Non-pigmented ciliary epithelial cell (primary cell): Measurements from ENCODE around the gene FOXL3.
"Not testable (repeated sequence)": the region's sequence is repeated elsewhere in the genome, so short reads cannot be mapped to it uniquely, and the experiment has no call there.

Experiments used
- DNase-seq: peaks from one replicate; pipeline ENCODE4 v3.0.0-alpha.2; 2010; ENCODE audit warnings: low read depth

Gene FOXL3

GRCh38 chr7:255038-255435, 34.9 kb upstream of the FOXL3 start:
- DNase-seq: no peak

- DNase-seq: no peak
Observed at GRCh38 chr7:255721-256361, 34.1 kb upstream of the FOXL3 start.

DNA sequence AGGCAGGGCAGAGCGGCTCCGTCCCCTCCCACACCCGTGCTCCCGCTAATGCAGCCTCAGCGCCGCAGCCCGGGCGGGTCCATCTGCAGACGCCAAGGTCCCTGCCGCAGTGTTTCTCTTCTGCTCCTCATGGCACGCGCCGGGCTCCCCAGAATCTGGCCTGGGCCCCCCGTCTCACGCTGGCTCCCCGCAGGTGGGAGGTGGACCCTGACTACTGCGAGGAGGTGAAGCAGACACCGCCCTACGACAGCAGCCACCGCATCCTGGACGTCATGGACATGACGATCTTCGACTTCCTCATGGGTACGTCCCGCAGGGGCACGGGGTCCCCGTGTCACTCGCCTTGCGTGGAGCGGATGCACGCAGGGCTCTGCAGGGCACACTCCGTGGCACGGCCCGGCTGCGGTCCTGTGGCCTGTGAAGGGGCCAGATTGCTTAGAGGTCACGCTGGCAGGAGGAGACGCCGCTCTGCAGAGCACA, 33.5 kb upstream of the FOXL3 start:
- DNase-seq: no peak

- no peak for DNase-seq
Observed at GRCh38 chr7:256981-257646, 32.9 kb upstream of the FOXL3 start.

DNA sequence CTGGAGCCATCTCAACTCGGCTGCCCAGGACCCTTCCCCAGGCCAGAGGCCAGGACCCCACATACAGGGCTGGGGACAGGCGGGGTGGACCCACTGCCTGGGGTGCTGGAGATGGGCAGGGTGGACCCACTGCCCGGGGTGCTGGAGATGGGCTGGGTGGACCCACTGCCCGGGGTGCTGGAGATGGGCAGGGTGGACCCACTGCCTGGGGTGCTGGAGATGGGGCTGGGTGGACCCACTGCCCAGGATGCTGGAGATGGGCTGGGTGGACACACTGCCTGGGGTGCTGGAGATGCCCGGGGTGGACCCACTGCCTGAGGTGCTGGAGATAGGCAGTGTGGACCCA, 32.4 kb upstream of the FOXL3 start:
- no peak for DNase-seq

GRCh38 chr7:258476-259190, 31.3 kb upstream of the FOXL3 start:
- no peak for DNase-seq

DNA sequence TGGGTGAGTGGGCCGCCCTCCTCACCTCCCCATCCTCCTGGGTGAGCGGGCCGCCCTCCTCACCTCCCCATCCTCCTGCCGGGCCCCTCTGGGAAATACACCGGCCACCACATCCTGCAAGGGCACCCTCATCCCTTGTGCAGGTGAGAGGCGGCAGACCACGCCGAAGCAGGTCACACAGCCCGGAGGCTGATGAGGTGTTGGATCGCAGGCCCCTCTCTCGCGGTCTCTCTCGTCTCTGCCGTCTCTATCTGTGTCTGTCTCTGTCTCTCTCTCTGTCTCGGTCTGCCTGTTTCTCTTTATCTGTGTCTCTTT, 30.8 kb upstream of the FOXL3 start:
- no peak for DNase-seq

DNA sequence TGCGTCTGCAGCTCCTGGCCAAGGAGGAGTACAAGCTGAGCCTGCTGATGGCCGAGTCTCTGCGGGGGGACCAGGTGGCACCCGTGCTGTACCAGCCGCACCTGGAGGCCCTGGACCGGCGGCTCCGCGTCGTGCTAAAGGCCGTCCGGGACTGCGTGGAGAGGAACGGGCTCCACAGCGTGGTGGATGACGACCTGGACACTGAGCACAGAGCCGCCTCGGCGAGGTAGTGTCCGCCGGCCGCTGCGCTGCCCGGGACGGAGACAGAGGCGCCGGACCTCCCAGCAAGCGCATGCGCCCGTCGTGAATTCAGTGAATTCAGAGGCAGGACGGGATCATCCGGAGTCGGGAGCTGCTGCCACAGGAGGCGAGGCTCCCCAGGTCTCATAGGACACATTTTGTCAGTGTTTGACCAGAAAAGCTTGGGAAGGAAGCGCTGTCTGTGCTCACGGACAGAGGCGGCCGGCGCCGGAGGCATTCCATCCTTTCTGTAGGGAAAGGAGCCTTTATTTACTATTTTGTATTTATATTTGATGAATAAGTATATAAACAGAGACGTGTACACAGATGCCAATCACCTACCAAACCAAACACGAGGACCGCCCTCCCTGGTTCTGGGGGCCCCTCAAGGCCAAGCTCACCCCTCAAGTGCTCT, 30.1 kb upstream of the FOXL3 start:
- no peak for DNase-seq

- no peak for DNase-seq
Observed at GRCh38 chr7:260441-261281, 29.3 kb upstream of the FOXL3 start.

- DNase-seq: no peak
Observed at GRCh38 chr7:261341-262250, 28.4 kb upstream of the FOXL3 start.

GRCh38 chr7:262251-262572, 27.8 kb upstream of the FOXL3 start:
- DNase-seq: no peak

- not testable (repeated sequence) for DNase-seq
Observed at GRCh38 chr7:262631-263311, 27.2 kb upstream of the FOXL3 start.

- DNase-seq: not testable (repeated sequence)
Observed at GRCh38 chr7:263483-264351, 26.3 kb upstream of the FOXL3 start.

DNA sequence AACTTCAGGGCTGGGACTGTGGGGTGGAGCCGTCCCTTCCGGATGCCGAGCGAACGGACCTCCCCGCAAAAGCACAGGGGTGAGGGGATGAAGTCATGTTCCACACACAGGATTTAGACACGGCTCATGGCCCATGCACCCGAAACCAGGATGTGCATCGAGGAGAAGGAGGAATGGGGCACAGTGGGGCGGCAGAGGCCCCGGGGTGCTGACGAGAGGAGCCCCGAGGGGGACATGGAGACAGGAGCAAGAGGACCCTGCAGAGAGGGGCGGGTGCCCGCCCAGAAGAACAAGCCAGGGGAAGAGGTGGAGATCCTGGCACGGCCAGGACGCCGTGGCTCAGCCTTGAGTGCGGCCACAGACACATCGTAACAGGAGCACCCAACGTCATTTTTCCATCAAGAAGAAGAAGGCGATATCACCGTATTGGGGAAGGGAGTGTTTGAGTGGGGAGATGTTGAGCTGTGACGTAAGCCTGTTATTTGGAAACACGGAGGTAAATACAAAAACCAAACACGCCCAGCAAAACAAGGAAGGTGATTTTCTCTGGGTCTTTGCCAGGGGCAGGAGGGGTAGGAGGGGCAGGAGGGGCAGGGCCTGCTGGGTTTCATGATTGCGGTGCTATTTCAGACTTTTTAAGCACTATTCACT, 25.3 kb upstream of the FOXL3 start:
- DNase-seq: no peak

GRCh38 chr7:265192-265997, 24.6 kb upstream of the FOXL3 start:
- no peak for DNase-seq

- DNase-seq: no peak
Observed at GRCh38 chr7:265998-266850, 23.7 kb upstream of the FOXL3 start.
